Measurements from ENCODE around the gene B3GNT2. TPM values are rescaled to one million over a fixed set of nuclear protein-coding genes. Genes with fewer than 3 reads are reported as not detected.

The B3GNT2 gene
- total and polyA plus RNA-seq, 9 of the 15 experiments (the other 6 are each of a cell fraction or from before 2014, with no cell fraction given) = 6.0 to 38.9 (median 25.0) TPM

DNA sequence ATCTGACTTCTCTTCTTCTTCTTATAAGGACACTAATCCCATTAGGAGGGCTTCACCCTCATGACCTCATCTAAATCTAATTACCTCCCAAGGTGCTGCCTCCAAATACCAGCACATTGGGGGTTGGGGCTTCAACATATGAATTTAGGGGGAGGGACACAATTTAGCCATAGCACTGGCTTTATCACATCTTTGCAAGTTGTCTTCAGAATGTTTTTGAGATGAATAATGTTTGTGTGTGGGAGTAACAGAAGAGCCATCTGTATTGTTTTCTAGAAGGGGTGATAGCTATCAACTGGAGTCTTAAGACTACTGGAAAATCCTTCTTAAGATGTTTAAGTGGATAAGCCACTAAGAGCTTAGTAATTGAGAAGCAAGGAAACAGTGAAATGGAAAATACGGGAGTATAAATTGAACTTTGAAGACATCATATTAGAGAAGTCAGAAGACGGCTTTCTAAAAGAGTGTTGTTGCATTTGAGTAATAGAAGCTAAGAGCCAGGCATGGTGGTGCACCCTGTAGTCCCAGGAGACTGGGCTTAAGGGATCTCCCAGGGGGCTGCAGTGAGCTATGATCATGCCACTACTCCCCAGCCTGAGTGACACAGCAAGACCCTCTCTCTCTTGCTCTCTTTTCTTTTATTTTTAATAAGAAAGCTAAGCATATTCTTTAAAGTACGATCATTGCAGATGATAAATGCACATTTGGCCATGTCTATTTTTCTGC is 32.6 kb upstream of the B3GNT2 start (continued):
- TF ChIP-seq FOS (IDR thresholded peaks at IDR 0.05; ENCODE audit: extremely low read depth, insufficient read length) = no peak
- no peak for TF ChIP-seq ZFP30 (CRISPR knock-in tag; IDR thresholded peaks at IDR 0.05; ENCODE audit: borderline replicate concordance)
- TF ChIP-seq SMARCA4 (IDR thresholded peaks at IDR 0.05) = peak; percentile 88
- TF ChIP-seq, protein P1, sequence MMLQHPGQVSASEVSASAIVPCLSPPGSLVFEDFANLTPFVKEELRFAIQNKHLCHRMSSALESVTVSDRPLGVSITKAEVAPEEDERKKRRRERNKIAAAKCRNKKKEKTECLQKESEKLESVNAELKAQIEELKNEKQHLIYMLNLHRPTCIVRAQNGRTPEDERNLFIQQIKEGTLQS (IDR thresholded peaks at IDR 0.05) = 0 out of 2 replicates have a peak, but pooled peaks have one; percentile 25
- TF ChIP-seq, protein P1 (CRISPR knock-in tag; conservative IDR thresholded peaks at IDR 0.05) = no peak
- peak; percentile 72; the same call in 1 of the 2 replicates for TF ChIP-seq MECOM (CRISPR knock-in tag; IDR thresholded peaks at IDR 0.05)
- TF ChIP-seq, protein P2, sequence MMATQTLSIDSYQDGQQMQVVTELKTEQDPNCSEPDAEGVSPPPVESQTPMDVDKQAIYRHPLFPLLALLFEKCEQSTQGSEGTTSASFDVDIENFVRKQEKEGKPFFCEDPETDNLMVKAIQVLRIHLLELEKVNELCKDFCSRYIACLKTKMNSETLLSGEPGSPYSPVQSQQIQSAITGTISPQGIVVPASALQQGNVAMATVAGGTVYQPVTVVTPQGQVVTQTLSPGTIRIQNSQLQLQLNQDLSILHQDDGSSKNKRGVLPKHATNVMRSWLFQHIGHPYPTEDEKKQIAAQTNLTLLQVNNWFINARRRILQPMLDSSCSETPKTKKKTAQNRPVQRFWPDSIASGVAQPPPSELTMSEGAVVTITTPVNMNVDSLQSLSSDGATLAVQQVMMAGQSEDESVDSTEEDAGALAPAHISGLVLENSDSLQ (IDR thresholded peaks at IDR 0.05) = peak; percentile 52; the same call in 1 of the 2 replicates
- peak; percentile 25; the same call in 1 of the 2 replicates for TF ChIP-seq JUND (IDR thresholded peaks at IDR 0.05; ENCODE audit: borderline replicate concordance, low read depth, low read length)
- TF ChIP-seq JUND (tag; IDR thresholded peaks at IDR 0.05; ENCODE audit: borderline replicate concordance, low read depth, low read length) = peak; percentile 49; the same call in 2 of the 3 replicates
- TF ChIP-seq FOSL1 (tag; conservative IDR thresholded peaks at IDR 0.05) = peak; percentile 88
- no peak for TF ChIP-seq ZNF76 (CRISPR knock-in tag; IDR thresholded peaks at IDR 0.05; ENCODE audit: borderline replicate concordance)
- peak; percentile 61 for TF ChIP-seq MTA2 (IDR thresholded peaks at IDR 0.05; ENCODE audit: low read depth)
- TF ChIP-seq HDAC2 (IDR thresholded peaks at IDR 0.05) = peak; percentile 49; the same call in 1 of the 2 replicates
- TF ChIP-seq HDAC6 (IDR thresholded peaks at IDR 0.05; ENCODE audit: low read depth, low read length) = no peak
- TF ChIP-seq TCF3 (CRISPR knock-in tag; IDR thresholded peaks at IDR 0.05) = peak; percentile 61
- TF ChIP-seq, protein P3, sequence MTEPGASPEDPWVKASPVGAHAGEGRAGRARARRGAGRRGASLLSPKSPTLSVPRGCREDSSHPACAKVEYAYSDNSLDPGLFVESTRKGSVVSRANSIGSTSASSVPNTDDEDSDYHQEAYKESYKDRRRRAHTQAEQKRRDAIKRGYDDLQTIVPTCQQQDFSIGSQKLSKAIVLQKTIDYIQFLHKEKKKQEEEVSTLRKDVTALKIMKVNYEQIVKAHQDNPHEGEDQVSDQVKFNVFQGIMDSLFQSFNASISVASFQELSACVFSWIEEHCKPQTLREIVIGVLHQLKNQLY (CRISPR knock-in tag; conservative IDR thresholded peaks at IDR 0.05) = no peak
- TF ChIP-seq POLR3A (IDR thresholded peaks at IDR 0.05; ENCODE audit: borderline replicate concordance, extremely low read depth, insufficient read depth, insufficient read length) = no peak
- no peak for TF ChIP-seq KLF10 (CRISPR knock-in tag; IDR thresholded peaks at IDR 0.05)
- no peak for TF ChIP-seq FOXJ3 (CRISPR knock-in tag; IDR thresholded peaks at IDR 0.05)
- TF ChIP-seq HNRNPK (IDR thresholded peaks at IDR 0.05; ENCODE audit: low read depth, low read length, poor library complexity, severe bottlenecking) = no peak
- TF ChIP-seq SMAD3 (CRISPR knock-in tag; conservative IDR thresholded peaks at IDR 0.05) = no peak
- no peak for TF ChIP-seq POLR2A (conservative IDR thresholded peaks at IDR 0.05)
- peak; percentile 55 for TF ChIP-seq KLF16 (IDR thresholded peaks at IDR 0.05)
- TF ChIP-seq, protein P4, sequence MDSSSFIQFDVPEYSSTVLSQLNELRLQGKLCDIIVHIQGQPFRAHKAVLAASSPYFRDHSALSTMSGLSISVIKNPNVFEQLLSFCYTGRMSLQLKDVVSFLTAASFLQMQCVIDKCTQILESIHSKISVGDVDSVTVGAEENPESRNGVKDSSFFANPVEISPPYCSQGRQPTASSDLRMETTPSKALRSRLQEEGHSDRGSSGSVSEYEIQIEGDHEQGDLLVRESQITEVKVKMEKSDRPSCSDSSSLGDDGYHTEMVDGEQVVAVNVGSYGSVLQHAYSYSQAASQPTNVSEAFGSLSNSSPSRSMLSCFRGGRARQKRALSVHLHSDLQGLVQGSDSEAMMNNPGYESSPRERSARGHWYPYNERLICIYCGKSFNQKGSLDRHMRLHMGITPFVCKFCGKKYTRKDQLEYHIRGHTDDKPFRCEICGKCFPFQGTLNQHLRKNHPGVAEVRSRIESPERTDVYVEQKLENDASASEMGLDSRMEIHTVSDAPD (CRISPR knock-in tag; IDR thresholded peaks at IDR 0.05) = no peak
- no peak for TF ChIP-seq CBFB (CRISPR knock-in tag; IDR thresholded peaks at IDR 0.05)

All from K562 (cell line).